ENCODE data around the gene PLAAT3.
"Not testable (repeated sequence)": the region's sequence is repeated elsewhere in the genome, so short reads cannot be mapped to it uniquely, and the experiment has no call there.

Gene PLAAT3

DNA sequence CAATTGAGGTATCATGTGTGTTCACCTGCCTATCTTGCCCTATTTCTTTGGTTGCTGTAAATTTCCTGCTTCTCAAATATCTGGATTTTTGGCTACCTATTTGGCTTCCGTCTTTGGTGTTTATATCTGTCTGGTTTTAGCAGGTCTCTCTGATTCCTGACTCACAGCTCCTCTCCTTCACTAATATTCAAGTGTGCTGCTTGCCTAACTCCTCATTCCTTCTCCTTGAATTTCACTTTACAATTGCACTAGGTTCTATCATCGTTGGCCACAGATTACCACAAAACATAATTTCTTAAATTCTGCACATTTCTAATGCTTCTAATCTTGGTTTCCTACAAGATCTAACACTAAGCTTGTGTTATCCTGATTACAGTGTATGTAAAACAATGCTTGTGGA lies 71.7 kb downstream of the PLAAT3 start:
- not testable (repeated sequence) for DNase-seq

- peak in 45 of 51 donors; percentile 13 to 85 (median 55) for DNase-seq
Measured at GRCh38 chr11:63537293-63538101, 76.7 kb downstream of the PLAAT3 start.

DNA sequence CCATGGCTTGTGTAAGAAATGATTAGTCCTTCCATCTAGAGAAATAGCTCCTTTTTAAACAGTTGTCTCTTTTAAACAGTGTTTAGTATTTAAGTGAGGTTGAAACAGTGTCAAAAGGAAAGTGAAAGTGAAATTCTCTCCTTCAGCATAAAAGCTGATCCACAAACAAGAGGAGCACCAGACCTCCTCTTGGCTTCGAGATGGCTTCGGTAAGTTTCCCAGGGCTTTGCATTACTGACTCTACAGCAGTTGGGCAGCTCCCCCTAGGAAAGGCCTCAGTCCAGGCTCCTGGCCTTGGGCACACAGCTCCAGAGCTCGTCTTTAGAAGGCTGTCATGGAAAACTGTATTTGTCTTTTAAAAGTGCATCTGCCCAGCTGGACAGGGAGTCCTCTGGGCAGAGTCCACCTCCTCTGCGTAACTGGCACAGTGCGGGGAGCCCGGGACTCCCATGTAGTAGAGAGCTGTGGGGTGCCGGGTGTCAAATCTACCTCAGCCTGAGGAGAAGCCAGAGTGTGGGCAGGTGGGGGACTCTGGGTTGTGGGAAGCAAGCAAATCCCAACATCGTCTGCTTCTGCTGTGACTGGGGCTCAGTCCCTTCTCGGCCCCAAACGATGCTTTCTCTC lies 77.5 kb downstream of the PLAAT3 start, which contains the start of gene PLAAT4:
Gene PLAAT4 (plus strand): TSS at position 140 of the 624 bp plus-strand sequence. CDS start 61 bp downstream, at position 201.
- DNase-seq: peak in 35 of 51 donors; percentile 18 to 91 (median 53)

DNA sequence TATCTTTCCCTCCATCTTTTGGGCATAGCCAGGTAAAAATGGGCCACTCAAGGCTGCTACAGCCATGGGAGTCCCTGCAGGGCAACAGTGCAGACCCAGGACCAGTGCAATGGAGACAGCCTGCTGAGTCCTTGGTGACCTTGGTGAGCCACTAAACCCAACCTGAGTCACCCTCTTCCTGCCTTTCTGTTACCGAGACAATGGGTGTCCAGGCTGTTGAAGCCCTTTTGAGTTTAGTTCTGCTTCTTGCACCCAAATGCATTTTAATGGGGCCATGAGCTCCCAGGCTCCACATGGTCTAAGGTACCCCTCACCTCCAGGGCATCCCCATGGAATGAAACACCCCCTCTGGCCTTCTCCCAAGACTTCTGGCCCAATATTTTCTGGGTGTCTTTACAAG lies 78.5 kb downstream of the PLAAT3 start:
- DNase-seq: no peak

DNA sequence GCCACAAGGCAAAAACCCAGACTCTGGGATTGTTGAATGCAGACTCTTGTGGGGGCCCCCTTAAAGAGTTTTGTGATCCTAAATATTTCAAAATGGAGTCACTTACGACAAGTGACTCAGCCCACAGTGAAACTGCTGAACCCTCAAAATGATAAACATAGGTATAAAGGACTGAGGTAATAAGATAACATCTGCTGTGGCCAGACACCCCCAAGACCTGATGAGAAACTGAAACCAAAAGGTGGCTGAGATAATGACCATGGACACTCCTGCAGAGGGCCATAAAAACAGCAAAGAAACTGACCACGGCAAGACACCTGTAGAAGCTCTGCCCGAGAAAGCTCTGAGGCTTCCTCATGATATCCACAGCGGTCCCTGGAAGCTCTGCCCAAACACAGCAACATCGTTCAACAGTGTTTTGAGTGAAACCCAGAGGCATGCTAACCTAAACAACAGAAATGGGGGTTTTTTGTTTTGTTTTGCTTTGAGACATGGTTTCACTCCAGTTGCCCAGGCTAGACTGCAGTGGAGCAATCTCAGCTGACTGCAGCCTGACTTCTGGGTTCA lies 79.3 kb downstream of the PLAAT3 start:
- no peak for DNase-seq

GRCh38 chr11:63534076-63534475 lies 80.2 kb downstream of the PLAAT3 start:
- DNase-seq: no peak

GRCh38 chr11:63532799-63533475 lies 81.3 kb downstream of the PLAAT3 start:
- peak in 5 of 51 donors; percentile 16 to 49 (median 19) for DNase-seq

- DNase-seq: no peak
Measured at GRCh38 chr11:63532117-63532516, 82.1 kb downstream of the PLAAT3 start.

DNA sequence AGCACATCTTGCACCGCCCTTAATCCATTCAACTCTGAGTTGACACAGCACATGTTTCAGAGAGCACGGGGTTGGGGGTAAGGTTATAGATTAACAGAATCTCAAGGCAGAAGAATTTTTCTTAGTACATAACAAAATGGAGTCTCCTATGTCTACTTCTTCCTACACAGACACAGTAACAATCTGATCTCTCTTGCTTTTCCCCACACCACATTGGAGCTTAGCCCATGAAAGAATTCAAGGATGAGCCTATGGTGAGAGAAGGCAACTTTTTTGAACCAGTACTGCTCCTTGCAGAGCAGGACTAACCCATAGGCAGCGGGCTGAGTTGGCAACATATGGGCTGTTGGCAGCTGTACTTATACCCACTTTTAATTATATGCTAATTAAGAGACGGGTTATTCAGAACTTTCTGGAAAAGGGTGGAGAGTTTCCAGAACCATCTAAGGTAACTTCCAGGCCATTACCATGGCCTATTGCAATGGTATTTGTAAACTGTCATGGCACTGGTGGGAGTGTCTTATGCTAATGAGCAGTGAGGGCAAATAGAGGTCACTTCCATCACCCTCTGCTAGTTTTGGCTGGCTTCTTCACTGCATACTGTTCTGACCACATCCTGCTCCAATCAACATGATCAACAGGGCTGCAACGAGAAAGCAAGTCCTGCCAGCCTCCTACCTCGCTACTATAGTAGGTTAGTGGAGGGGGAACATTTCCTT lies 83.0 kb downstream of the PLAAT3 start:
- DNase-seq: peak in 1 of 51 donors; percentile 24

GRCh38 chr11:63530021-63530420 lies 84.2 kb downstream of the PLAAT3 start:
- peak in 17 of 51 donors; percentile 18 to 62 (median 47) for DNase-seq

DNA sequence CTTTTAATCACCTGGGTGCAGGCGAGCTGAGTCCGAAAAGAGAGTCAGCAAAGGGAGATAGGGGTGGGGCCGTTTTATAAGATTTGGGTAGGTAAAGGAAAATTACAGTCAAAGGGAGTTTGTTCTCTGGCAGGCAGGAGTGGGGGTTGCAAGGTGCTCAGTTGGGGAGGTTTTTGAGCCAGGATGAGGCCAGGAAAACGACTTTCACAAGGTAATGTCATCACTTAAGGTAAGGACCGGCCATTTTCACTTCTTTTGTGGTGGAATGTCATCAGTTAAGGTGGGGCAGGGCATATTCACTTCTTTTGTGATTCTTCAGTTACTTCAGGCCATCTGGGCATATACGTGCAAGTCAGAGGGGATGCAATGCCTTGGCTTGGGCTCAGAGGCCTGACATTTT lies 84.9 kb downstream of the PLAAT3 start:
- not testable (repeated sequence) for DNase-seq

GRCh38 chr11:63528729-63529278 lies 85.4 kb downstream of the PLAAT3 start:
- DNase-seq: not testable (repeated sequence)

DNA sequence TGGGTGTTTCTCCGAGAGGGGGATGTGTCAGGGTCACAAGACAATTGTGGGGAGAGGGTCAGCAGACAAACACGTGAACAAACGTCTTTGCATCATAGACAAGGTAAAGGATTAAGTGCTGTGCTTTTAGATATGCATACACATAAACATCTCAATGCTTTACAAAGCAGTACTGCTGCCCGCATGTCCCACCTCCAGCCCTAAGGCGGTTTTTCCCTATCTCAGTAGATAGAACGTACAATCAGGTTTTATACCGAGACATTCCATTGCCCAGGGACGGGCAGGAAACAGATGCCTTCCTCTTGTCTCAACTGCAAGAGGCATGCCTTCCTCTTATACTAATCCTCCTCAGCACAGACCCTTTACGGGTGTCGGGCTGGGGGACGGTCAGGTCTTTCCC lies 86.1 kb downstream of the PLAAT3 start:
- DNase-seq: not testable (repeated sequence)

DNA sequence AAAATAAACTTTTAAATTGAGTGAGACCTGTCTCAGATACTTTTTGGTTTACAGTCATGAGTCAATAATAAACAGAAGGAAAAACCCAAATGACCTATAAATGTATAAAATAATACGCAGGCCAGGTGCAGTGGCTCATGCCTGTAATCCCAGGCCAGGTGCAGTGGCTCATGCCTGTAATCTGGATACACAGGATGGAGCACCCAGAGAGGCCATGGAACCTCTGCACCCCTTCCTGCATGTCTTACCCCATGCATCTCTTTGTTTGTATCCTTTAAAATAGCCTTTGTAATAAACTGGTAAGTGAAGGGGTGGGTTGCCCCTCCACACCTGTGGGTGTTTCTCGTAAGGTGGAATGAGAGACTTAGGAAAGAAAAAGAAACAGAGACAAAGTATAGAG lies 86.6 kb downstream of the PLAAT3 start:
- no peak for DNase-seq
